GM18517 (cell line): ENCODE data around the gene APOB.

Experiments
- ATAC-seq: cut with Tn5 transposase; IDR thresholded peaks from one replicate; pipeline ENCODE4 v1.9.1; 2021; ENCODE audit warnings: mild to moderate bottlenecking, moderate library complexity; ENCODE audit not compliant: unreplicated experiment

APOB gene

GRCh38 chr2:20986024-20986939 lies 57.6 kb downstream of the APOB start:
- no peak for ATAC-seq

GRCh38 chr2:20985062-20985461 lies 58.8 kb downstream of the APOB start:
- no peak for ATAC-seq

- ATAC-seq: no peak
These were observed 59.5 kb downstream of the APOB start for GRCh38 chr2:20984408-20984807.

- ATAC-seq: no peak
These were observed 60.0 kb downstream of the APOB start for GRCh38 chr2:20983844-20984243.

- ATAC-seq: no peak
These were observed 61.0 kb downstream of the APOB start for GRCh38 chr2:20982861-20983260.

GRCh38 chr2:20977520-20978180 lies 66.2 kb downstream of the APOB start:
- no peak for ATAC-seq

- no peak for ATAC-seq
These were observed 67.3 kb downstream of the APOB start for GRCh38 chr2:20976527-20976926.

- ATAC-seq: no peak
These were observed 70.9 kb downstream of the APOB start for GRCh38 chr2:20972792-20973565.

- ATAC-seq: no peak
These were observed 71.8 kb downstream of the APOB start for GRCh38 chr2:20972110-20972509.

- ATAC-seq: no peak
These were observed 73.8 kb downstream of the APOB start for GRCh38 chr2:20970068-20970467.

GRCh38 chr2:20966061-20966595 lies 77.7 kb downstream of the APOB start:
- ATAC-seq: no peak

- ATAC-seq: no peak
These were observed 78.7 kb downstream of the APOB start for GRCh38 chr2:20965221-20965620.

GRCh38 chr2:20963867-20964266 lies 80.0 kb downstream of the APOB start:
- ATAC-seq: no peak

GRCh38 chr2:20962939-20963557 lies 80.8 kb downstream of the APOB start:
- ATAC-seq: peak; percentile 86

GRCh38 chr2:20961858-20962257 lies 82.0 kb downstream of the APOB start:
- ATAC-seq: no peak

- ATAC-seq: no peak
These were observed 83.9 kb downstream of the APOB start for GRCh38 chr2:20960003-20960402.

GRCh38 chr2:20959252-20959651 lies 84.6 kb downstream of the APOB start:
- ATAC-seq: no peak

GRCh38 chr2:20957788-20958525 lies 85.9 kb downstream of the APOB start:
- ATAC-seq: no peak

- ATAC-seq: no peak
These were observed 88.4 kb downstream of the APOB start for GRCh38 chr2:20955277-20956026.
